ENCODE measurements around the gene ANTXR2.
A peak's percentile ranks its signal among the peaks of the same experiment; 100 is the strongest.

ANTXR2 gene

GRCh38 chr4:79949178-79949577 lies 123.9 kb downstream of the ANTXR2 start:
- Mint-ChIP-seq H3K36me3 (peaks cover 16% of the 10 kb centered on the region), H3K27me3 (no peaks in the 10 kb centered on the region), H3K9me3 (no peaks in the 10 kb centered on the region)

GRCh38 chr4:79948739-79949138 lies 124.3 kb downstream of the ANTXR2 start:
- Mint-ChIP-seq H3K9me3 (no peaks in the 10 kb centered on the region), H3K4me3 (no peak overlapping the region), H3K4me1 (peaks cover 7% of the 10 kb centered on the region), H3K27ac (no peak overlapping the region), H3K27me3 (no peaks in the 10 kb centered on the region), H3K36me3 (peaks cover 16% of the 10 kb centered on the region)
- DNase-seq (ENCODE audit: low spot score in 2 of 2) (no peak), ATAC-seq (ENCODE audit: low read depth) (no peak)

More at GRCh38 chr4:79949178-79949577, 123.9 kb downstream of the ANTXR2 start:
- H3K4me3 Mint-ChIP-seq, result no peak overlapping the region
- ATAC-seq (ENCODE audit: low read depth), result no peak
- H3K27ac Mint-ChIP-seq, result no peak overlapping the region
- DNase-seq (ENCODE audit: low spot score in 2 of 2), result no peak
- peaks cover 7% of the 10 kb centered on the region for H3K4me1 Mint-ChIP-seq

DNA sequence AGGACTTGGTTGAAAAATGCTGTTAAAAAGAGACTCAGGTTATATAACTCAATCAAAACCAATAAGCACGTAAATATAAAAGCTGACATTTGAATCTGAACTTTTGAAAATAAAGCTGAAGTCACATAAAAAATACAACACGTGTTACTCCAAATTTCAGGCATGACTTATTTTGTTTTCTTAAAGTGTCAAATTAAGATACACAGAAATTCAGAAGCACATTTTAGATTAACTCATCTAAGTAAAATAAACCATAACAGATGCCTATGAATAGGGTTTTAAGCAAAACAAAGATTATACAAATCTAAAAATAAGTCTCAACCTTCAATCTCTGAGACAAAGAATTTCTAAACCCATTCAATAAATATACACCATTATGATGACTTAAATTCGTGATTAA lies 124.8 kb downstream of the ANTXR2 start:
- DNase-seq (ENCODE audit: low spot score in 2 of 2), result no peak
- ATAC-seq (ENCODE audit: low read depth), result no peak
- no peaks in the 10 kb centered on the region for H3K27me3 Mint-ChIP-seq
- peaks cover 7% of the 10 kb centered on the region for H3K4me1 Mint-ChIP-seq
- H3K4me3 Mint-ChIP-seq, result no peak overlapping the region
- H3K9me3 Mint-ChIP-seq, result no peaks in the 10 kb centered on the region
- peaks cover 16% of the 10 kb centered on the region for H3K36me3 Mint-ChIP-seq
- no peak overlapping the region for H3K27ac Mint-ChIP-seq

DNA sequence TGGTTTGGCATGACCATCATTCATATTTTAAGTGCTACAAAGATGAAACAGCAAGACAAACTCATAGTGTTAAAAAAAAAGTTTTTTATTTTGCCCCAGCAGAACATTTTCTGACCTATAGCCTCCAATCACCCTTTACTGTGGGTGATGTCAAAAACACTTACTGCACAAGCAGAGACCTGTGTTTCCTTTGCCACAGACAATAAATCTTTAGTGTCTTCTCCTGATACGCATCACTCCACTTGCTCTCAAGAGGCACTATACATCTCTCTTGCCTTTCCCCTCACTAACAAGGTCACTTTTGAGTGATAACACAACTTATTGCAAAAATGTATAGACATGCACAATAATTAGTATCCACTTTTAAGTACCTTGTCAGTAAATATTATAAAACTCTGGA lies 125.6 kb downstream of the ANTXR2 start:
- ATAC-seq (ENCODE audit: low read depth) (no peak), DNase-seq (ENCODE audit: low spot score in 2 of 2) (no peak)
- H3K9me3 Mint-ChIP-seq, result no peaks in the 10 kb centered on the region
- H3K4me3 Mint-ChIP-seq, result no peak overlapping the region
- peaks cover 16% of the 10 kb centered on the region for H3K36me3 Mint-ChIP-seq
- peaks cover 7% of the 10 kb centered on the region for H3K4me1 Mint-ChIP-seq
- H3K27ac Mint-ChIP-seq, result no peak overlapping the region
- no peaks in the 10 kb centered on the region for H3K27me3 Mint-ChIP-seq

GRCh38 chr4:79935274-79935673 lies 137.8 kb downstream of the ANTXR2 start:
- Mint-ChIP-seq H3K9me3 (no peaks in the 10 kb centered on the region), H3K36me3 (peaks cover 12% of the 10 kb centered on the region), H3K27me3 (no peaks in the 10 kb centered on the region), H3K27ac (no peak overlapping the region), H3K4me1 (peaks cover 5% of the 10 kb centered on the region), H3K4me3 (no peak overlapping the region)
- no peak for DNase-seq (ENCODE audit: low spot score in 2 of 2)
- no peak for ATAC-seq (ENCODE audit: low read depth)

DNA sequence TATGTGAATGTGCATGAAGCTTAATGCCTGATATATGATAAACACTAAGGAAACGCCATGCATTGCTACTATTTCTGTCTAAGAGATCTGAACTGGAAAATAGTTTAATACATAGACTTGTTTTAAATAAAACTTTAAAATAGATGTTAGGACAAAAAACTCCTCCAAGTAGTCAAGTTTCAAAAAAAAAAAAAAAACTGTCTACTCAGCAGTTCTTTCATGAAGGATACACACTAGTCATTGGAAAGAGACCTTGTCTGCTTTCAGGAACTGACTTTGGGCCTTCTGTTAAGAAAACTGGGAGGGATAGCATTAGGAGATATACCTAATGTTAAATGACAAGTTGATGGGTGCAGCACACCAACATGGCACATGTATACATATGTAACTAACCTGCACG lies 138.4 kb downstream of the ANTXR2 start:
- ATAC-seq (ENCODE audit: low read depth), result no peak
- Mint-ChIP-seq H3K27me3 (no peaks in the 10 kb centered on the region), H3K36me3 (peaks cover 12% of the 10 kb centered on the region), H3K27ac (no peak overlapping the region), H3K4me1 (peaks cover 5% of the 10 kb centered on the region), H3K9me3 (no peaks in the 10 kb centered on the region), H3K4me3 (no peak overlapping the region)
- no peak for DNase-seq (ENCODE audit: low spot score in 2 of 2)

DNA sequence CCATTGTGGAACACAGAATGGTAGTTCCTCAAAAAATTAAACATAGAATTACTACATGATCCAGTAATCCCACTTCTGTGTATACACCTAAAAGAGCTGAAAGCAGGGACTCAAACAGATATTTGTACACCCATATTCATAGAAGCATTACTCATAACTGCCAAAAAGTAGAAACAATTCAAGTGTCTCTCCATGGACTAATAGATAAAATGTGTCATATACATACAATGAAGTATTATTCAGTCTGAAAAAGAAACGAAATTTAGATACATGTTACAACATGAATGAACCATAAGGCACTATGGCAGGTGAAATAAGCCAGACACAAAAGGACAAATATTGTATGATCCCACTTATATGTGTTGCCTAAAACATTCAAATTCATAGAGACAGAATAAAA lies 145.1 kb downstream of the ANTXR2 start:
- no peak overlapping the region for H3K27ac Mint-ChIP-seq
- H3K36me3 Mint-ChIP-seq, result peaks cover 14% of the 10 kb centered on the region
- H3K4me3 Mint-ChIP-seq, result no peak overlapping the region
- no peaks in the 10 kb centered on the region for H3K9me3 Mint-ChIP-seq
- H3K27me3 Mint-ChIP-seq, result no peaks in the 10 kb centered on the region
- peaks cover 7% of the 10 kb centered on the region for H3K4me1 Mint-ChIP-seq
- no peak for ATAC-seq (ENCODE audit: low read depth)
- no peak for DNase-seq (ENCODE audit: low spot score in 2 of 2)

DNA sequence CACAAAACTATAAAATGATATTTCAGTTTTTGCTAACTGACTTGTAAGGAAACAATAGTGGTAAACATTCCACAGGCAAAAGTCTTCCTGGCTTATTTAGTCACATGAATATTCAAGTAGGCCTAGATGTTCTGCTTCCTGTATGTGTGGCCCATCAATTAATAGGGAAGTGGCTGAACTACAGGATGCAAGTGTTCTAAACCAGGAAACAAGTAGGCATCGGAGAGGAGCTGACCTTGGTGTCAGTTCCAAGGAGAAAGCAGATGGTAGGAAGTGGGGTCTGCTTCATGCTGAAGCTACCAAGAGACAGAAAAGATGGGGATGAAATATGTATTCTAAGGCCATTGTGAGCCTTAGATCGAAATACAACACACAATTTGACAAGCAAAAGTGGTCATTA lies 149.7 kb downstream of the ANTXR2 start:
- Mint-ChIP-seq H3K27me3 (no peaks in the 10 kb centered on the region), H3K9me3 (no peaks in the 10 kb centered on the region), H3K4me3 (no peak overlapping the region), H3K36me3 (peaks cover 7% of the 10 kb centered on the region), H3K27ac (peak overlapping the region; percentile 2), H3K4me1 (peaks cover 4% of the 10 kb centered on the region)
- ATAC-seq (ENCODE audit: low read depth) (no peak), DNase-seq (ENCODE audit: low spot score in 2 of 2) (no peak)

DNA sequence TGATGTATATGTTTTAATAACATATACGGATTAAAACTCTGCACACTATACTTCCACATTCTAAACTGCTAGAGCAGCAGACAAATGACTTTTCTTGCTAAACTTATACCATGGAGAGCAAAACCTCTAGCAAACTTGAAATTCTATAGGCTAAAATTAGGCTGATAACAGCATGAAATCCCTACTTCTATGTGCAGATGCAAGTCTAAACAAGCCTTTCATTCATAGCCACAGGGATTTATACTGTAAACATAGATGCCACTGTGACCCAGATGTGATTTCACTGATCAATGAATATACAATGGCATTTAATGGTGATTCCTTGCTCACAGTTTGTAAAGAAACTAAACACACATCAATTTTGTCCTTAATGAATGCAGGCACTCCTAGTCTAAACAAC lies 151.0 kb downstream of the ANTXR2 start:
- Mint-ChIP-seq H3K9me3 (no peaks in the 10 kb centered on the region), H3K27ac (no peak overlapping the region), H3K4me3 (no peak overlapping the region), H3K4me1 (peaks cover 4% of the 10 kb centered on the region), H3K36me3 (peaks cover 3% of the 10 kb centered on the region), H3K27me3 (no peaks in the 10 kb centered on the region)
- ATAC-seq (ENCODE audit: low read depth) (no peak), DNase-seq (ENCODE audit: low spot score in 2 of 2) (no peak)

DNA sequence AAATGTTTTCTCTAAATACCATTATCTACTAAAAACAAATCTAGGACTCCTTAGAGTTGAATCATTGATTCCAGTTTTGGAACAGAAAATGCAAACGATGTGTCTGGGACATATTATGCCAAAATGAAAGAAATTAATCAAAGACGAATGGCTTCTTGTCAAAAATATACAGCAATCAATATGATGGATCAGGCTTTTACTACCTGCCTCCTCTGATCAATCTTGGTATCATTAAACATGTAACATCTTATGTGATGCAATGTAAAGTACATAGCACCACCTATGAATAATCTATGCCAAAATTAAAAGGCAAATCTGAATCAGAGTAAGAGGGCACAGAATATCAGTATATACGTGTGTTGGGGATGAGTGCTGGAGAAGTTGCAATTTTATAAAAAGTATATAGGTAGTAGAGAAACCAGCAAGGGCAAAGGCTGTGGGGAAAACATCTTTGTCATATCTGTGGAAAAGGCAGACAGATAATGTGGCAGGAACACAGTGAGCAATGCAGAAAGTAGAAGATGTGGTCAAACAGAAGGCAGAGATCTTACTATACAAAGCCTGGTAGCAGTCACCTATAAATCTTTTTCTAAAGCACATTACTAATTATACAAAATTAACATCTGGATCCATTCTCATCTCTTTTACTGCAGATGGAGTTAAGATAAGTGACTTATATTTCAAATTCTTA lies 152.7 kb downstream of the ANTXR2 start:
- no peak for ATAC-seq (ENCODE audit: low read depth)

DNA sequence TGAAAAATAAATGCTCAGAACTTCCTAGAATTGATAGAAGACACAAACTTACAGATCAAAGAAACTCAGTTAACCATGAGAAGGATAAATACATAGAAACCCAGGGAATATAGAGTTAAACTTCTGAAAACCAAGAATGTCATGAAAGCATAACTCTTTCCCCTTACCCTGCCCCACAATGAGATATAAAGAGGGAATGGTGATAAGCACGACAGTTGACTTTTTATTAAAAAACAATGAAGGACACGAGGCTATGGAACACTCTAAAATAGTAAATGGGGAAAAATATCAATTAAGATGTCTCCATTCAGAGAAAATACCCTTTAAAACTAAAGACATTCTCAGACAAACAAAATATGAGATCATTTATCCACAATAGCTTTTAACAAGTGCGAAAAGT lies 154.7 kb downstream of the ANTXR2 start:
- peaks cover 3% of the 10 kb centered on the region for H3K4me1 Mint-ChIP-seq
- H3K36me3 Mint-ChIP-seq, result peaks cover under 1% of the 10 kb centered on the region
- no peak overlapping the region for H3K4me3 Mint-ChIP-seq
- H3K27me3 Mint-ChIP-seq, result no peaks in the 10 kb centered on the region
- ATAC-seq (ENCODE audit: low read depth) (no peak), DNase-seq (ENCODE audit: low spot score in 2 of 2) (no peak)
- no peaks in the 10 kb centered on the region for H3K9me3 Mint-ChIP-seq
- H3K27ac Mint-ChIP-seq, result no peak overlapping the region

More for the DNA sequence above, 152.7 kb downstream of the ANTXR2 start:
- Mint-ChIP-seq H3K4me3 (no peak overlapping the region), H3K27me3 (no peaks in the 10 kb centered on the region), H3K27ac (no peak overlapping the region), H3K36me3 (peaks cover 3% of the 10 kb centered on the region), H3K9me3 (no peaks in the 10 kb centered on the region), H3K4me1 (peaks cover 4% of the 10 kb centered on the region)
- DNase-seq (ENCODE audit: low spot score in 2 of 2), result no peak

DNA sequence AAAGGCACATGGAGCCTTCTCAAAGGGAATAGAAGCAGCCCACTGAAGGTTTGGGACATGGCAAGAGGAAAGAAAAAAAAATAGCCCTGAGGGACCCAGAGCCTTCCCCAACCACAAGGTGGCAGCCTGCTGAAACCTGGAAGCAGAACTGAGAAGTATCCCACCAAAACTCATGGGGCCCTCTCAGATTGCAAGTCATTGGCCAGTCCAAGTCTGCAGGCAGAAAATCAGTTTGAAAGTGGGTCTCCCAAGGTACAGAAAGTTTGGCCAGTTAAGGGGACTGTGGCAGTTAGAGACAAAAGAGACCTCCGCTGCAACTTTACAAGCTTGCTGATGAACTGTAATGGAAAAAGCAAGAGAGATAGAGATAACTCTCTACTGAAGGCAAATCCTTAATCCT lies 155.8 kb downstream of the ANTXR2 start:
- ATAC-seq (ENCODE audit: low read depth) (peak; percentile 77), DNase-seq (ENCODE audit: low spot score in 2 of 2) (peak; percentile 11 to 23)
- Mint-ChIP-seq H3K9me3 (no peaks in the 10 kb centered on the region), H3K4me1 (no peaks in the 10 kb centered on the region), H3K36me3 (no peaks in the 10 kb centered on the region), H3K4me3 (no peak overlapping the region), H3K27me3 (no peaks in the 10 kb centered on the region), H3K27ac (no peak overlapping the region)

DNA sequence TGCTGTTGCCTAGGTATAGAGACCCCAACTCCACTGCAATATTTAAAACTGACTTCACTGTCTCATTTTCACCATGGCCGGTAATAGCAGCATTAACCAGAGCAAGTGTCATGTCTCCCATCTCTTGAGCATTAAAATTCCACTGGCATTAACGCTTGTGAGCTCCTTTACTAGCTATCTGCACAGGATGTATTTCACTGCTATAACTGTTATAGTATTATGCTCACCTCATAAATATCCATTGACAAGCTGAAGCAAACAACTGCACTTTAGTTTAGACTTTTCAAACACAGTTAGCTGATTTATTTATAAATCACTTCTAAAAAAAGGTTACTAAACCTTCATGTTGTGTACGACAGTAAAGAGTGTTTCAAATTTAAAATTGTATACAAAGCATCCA lies 157.8 kb downstream of the ANTXR2 start:
- ATAC-seq (ENCODE audit: low read depth), result no peak
- Mint-ChIP-seq H3K27me3 (no peaks in the 10 kb centered on the region), H3K4me1 (no peaks in the 10 kb centered on the region), H3K27ac (peak overlapping the region; percentile 35), H3K36me3 (peaks cover 3% of the 10 kb centered on the region), H3K4me3 (no peak overlapping the region), H3K9me3 (no peaks in the 10 kb centered on the region)
- DNase-seq (ENCODE audit: low spot score in 2 of 2), result no peak

- H3K27me3 Mint-ChIP-seq, result no peaks in the 10 kb centered on the region
- no peak for ATAC-seq (ENCODE audit: low read depth)
- no peak overlapping the region for H3K27ac Mint-ChIP-seq
- H3K4me1 Mint-ChIP-seq, result no peaks in the 10 kb centered on the region
- DNase-seq (ENCODE audit: low spot score in 2 of 2), result no peak
- peaks cover 6% of the 10 kb centered on the region for H3K36me3 Mint-ChIP-seq
- H3K9me3 Mint-ChIP-seq, result no peaks in the 10 kb centered on the region
- no peak overlapping the region for H3K4me3 Mint-ChIP-seq
These were observed 159.4 kb downstream of the ANTXR2 start for GRCh38 chr4:79913581-79913980.

- H3K36me3 Mint-ChIP-seq, result peaks cover 28% of the 10 kb centered on the region
- H3K27ac Mint-ChIP-seq, result no peak overlapping the region
- H3K27me3 Mint-ChIP-seq, result peaks cover 1% of the 10 kb centered on the region
- no peak overlapping the region for H3K4me3 Mint-ChIP-seq
- DNase-seq (ENCODE audit: low spot score in 2 of 2), result no peak
- ATAC-seq (ENCODE audit: low read depth), result no peak
- peaks cover 7% of the 10 kb centered on the region for H3K4me1 Mint-ChIP-seq
- H3K9me3 Mint-ChIP-seq, result no peaks in the 10 kb centered on the region
These were observed 166.0 kb downstream of the ANTXR2 start for GRCh38 chr4:79907001-79907400.
